Measurements from ENCODE around the gene COX7A2L.
A peak's percentile ranks its signal among the peaks of the same experiment; 100 is the strongest.

The COX7A2L gene

DNA sequence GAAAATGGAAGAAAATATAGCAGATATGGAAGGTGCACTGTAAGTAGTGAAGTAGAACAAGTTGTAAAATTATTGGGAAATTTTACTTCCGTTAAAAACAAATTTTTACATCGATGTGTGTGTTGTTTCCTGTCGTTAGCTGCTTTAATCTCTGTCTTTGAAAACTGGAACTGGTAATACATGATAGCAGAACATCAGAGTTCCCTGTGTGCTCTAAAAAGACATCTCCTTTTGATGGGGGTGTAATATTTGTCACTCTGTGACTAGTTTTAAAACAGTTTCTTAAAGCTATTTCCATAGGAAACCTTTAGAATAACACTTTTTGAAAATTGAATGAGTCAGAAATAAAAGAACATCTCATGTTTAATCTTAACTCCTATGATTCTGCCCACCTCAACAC is 43.5 kb downstream of the COX7A2L start:
- no peak overlapping the region for H3K4me3 ChIP-seq (ENCODE audit: low read depth, low read length)
- no peak for DNase-seq (ENCODE audit: low read depth)
- TF ChIP-seq, protein P1, sequence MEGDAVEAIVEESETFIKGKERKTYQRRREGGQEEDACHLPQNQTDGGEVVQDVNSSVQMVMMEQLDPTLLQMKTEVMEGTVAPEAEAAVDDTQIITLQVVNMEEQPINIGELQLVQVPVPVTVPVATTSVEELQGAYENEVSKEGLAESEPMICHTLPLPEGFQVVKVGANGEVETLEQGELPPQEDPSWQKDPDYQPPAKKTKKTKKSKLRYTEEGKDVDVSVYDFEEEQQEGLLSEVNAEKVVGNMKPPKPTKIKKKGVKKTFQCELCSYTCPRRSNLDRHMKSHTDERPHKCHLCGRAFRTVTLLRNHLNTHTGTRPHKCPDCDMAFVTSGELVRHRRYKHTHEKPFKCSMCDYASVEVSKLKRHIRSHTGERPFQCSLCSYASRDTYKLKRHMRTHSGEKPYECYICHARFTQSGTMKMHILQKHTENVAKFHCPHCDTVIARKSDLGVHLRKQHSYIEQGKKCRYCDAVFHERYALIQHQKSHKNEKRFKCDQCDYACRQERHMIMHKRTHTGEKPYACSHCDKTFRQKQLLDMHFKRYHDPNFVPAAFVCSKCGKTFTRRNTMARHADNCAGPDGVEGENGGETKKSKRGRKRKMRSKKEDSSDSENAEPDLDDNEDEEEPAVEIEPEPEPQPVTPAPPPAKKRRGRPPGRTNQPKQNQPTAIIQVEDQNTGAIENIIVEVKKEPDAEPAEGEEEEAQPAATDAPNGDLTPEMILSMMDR (IDR thresholded peaks at IDR 0.05; ENCODE audit: control insufficient read depth, extremely low read depth, insufficient read depth), result no peak

DNA sequence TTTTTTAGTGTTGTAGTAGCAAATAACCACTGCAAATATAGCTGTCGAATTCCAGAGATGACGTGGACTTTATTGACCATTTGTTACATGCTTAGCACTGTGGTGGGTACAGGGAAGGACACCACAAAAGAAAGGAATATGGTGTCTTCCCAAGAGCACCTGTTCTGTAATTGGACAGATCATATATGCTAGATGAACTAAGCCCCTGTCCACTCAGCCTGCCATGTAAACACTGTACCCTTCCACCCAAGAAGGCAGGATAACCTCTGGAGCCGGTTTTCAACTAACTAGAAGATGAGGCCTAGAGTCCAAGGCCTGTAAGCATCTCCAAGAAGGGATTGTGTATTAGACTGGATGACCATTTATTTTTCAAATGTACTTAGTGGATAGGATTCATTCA is 44.1 kb downstream of the COX7A2L start:
- TF ChIP-seq, protein P1 (IDR thresholded peaks at IDR 0.05; ENCODE audit: control insufficient read depth, extremely low read depth, insufficient read depth), result no peak
- DNase-seq (ENCODE audit: low read depth), result no peak
- H3K4me3 ChIP-seq (ENCODE audit: low read depth, low read length), result no peak overlapping the region

DNA sequence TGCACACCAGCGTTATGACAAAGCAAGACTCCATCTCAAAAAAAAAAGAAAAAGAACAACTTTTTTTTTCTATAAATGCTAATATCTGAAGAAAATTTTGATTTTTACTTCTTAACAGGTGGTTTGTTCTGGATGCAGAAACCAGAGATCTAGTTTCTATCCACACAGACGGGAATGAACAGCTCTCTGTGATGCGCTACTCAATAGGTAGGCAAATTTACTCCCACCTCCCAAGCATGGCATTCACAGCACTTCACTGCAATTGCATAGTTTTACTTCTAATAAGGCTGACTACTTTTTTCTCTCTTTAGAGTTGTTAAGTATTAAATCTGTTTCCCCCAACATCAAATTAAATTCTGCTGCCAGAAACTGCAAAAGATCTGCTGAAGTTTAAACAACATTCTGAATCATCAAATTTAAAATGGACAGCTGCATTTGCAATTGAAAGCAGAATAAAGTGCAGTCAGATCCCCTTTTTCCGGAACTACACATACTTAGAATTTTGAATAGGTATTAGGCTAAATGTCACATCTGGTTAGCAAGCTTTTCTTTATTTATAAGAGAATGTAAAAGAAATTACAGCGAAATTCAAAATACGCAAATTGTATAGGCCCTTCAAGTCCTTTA is 45.1 kb downstream of the COX7A2L start:
- DNase-seq (ENCODE audit: low read depth), result no peak
- TF ChIP-seq, protein P1 (IDR thresholded peaks at IDR 0.05; ENCODE audit: control insufficient read depth, extremely low read depth, insufficient read depth), result no peak
- no peak overlapping the region for H3K4me3 ChIP-seq (ENCODE audit: low read depth, low read length)

DNA sequence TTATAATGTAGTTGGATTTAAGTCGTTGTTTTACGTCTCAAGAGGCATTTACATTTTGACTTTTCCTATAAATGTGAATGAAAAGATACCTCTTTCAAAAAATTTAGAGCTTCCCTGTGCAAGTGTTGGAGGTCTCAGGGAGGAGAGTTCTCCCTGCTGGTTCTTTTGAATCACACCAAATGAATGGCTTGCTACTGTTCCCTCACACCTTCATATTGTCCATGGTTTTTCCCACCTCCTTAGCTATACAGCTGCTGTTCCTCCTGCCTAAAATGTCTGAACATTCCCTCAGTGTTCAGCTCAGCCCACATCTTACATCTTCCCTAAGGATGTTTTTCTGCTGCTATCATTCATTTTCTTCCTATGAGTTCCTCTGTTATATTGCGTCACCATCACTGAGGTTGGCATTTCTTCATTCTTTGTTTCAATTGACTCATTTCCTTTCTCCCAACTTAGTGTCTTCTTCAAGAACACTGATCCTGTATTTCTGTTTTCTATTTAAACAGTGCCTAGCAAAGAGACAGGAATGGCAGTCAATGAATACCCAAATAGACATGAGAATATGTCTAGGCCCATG is 46.0 kb downstream of the COX7A2L start:
- TF ChIP-seq, protein P1 (IDR thresholded peaks at IDR 0.05; ENCODE audit: control insufficient read depth, extremely low read depth, insufficient read depth), result no peak
- no peak overlapping the region for H3K4me3 ChIP-seq (ENCODE audit: low read depth, low read length)
- DNase-seq (ENCODE audit: low read depth), result no peak

DNA sequence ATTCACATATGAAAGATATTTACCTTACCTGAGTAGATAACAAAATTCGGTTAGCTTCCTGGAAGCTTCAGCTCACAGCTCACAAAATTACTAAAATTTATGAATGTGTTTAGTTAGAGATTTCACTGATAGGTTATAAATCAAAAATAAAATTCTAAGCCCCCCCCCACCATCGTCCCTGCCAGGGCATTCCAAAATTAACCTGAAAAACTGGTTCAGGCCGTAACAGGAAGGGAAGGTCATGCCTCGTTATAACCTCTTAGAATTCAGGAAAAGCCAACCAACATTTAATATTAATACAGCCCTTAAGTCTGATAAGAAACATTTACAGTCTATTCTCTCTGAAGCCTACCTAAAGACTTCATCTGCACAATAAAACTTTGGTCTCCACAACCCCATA is 48.9 kb downstream of the COX7A2L start:
- DNase-seq (ENCODE audit: low read depth), result peak; percentile 10
- TF ChIP-seq, protein P1 (IDR thresholded peaks at IDR 0.05; ENCODE audit: control insufficient read depth, extremely low read depth, insufficient read depth), result no peak
- no peak overlapping the region for H3K4me3 ChIP-seq (ENCODE audit: low read depth, low read length)

DNA sequence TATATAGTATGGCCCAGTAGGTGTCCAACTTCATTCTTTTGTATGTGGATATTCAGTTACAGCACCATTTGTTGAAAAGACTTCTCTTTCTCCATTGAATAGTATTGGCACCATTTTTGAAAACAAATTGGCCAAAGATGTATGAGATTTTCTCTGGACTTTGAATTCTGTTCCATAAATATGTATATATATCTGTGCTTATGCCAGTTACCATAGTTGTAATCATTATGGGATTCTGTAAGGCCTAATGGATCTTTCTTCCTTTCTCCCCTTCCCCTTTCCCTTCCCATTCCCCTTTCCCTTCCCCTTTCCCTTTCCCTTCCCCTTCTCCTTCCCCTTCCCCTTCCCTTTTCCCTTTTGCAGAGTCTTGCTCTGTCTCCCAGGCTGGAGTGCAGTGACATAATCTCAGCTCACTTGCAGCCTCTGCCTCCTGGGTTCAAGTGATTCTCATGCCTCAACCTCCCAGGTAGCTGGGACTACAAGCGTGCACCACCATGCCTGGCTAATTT is 51.0 kb downstream of the COX7A2L start:
- DNase-seq (ENCODE audit: low read depth), result no peak
- no peak overlapping the region for H3K4me3 ChIP-seq (ENCODE audit: low read depth, low read length)
- TF ChIP-seq, protein P1 (IDR thresholded peaks at IDR 0.05; ENCODE audit: control insufficient read depth, extremely low read depth, insufficient read depth), result no peak

DNA sequence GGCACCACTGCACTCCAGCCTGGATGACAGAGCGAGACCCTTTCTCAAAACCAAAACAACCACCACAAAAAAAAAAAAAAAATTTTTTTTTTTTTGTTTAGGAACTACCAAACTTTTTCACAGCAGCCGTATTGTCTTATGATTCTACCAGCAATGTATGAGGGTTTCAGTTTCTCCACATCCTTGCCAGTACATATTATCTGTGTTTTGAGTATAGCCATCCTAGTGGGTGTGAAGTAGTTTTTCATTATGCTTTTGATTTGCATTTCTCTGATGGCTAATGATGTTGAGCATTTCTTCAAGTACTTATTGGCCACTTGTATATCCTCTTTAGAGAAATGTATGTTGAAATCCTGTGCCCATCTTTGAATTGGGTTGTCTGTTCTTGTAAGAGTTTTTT is 51.7 kb downstream of the COX7A2L start:
- DNase-seq (ENCODE audit: low read depth), result no peak
- H3K4me3 ChIP-seq (ENCODE audit: low read depth, low read length), result no peak overlapping the region
- TF ChIP-seq, protein P1 (IDR thresholded peaks at IDR 0.05; ENCODE audit: control insufficient read depth, extremely low read depth, insufficient read depth), result no peak
